DOHH2 (cell line): ENCODE measurements around the gene SUGCT.
A peak's percentile ranks its signal among the peaks of the same experiment; 100 is the strongest.

Experiments
- H3F3A ChIP-seq: fragments of 200-600 bp; sonication (generic), shearing (Covaris generic); 2 replicates; pipeline ENCODE4 v1.6.0; 2016; ENCODE audit warnings: antibody characterized with exemption, mild to moderate bottlenecking; ENCODE audit not compliant: control insufficient read depth, insufficient read depth
- H3K27ac ChIP-seq: fragments of 200-600 bp; sonication (generic); 2 replicates; pipeline ENCODE4 v1.5.1; 2014; ENCODE audit warnings: low read depth, mild to moderate bottlenecking, low read length, moderate library complexity
- H3K27me3 ChIP-seq: fragments of 200-600 bp; sonication (generic); 2 replicates; pipeline ENCODE4 v1.6.1; 2014; ENCODE audit warnings: mild to moderate bottlenecking, low read length, mixed read lengths; ENCODE audit not compliant: control insufficient read depth
- H3K36me3 ChIP-seq: fragments of 200-600 bp; sonication (generic); 2 replicates; pipeline ENCODE4 v1.6.1; 2014; ENCODE audit warnings: mild to moderate bottlenecking, low read length, moderate library complexity, mixed read lengths; ENCODE audit not compliant: control insufficient read depth
- H3K4me1 ChIP-seq: fragments of 200-600 bp; sonication (generic); 2 replicates; pipeline ENCODE4 v1.6.1; 2014; ENCODE audit warnings: mild to moderate bottlenecking, low read length, mixed read lengths; ENCODE audit not compliant: control insufficient read depth
- H3K4me2 ChIP-seq: fragments of 200-600 bp; sonication (generic); 2 replicates; pipeline ENCODE4 v1.6.0; 2014; ENCODE audit warnings: mild to moderate bottlenecking, low read length, moderate library complexity
- H3K4me3 ChIP-seq: fragments of 200-600 bp; sonication (generic); 2 replicates; pipeline ENCODE4 v1.5.1; 2014; ENCODE audit warnings: mild to moderate bottlenecking, low read length, mixed read lengths
- H3K79me2 ChIP-seq: fragments of 200-600 bp; sonication (generic); 2 replicates; pipeline ENCODE4 v1.6.1; 2014; ENCODE audit warnings: mild to moderate bottlenecking, low read length, mixed read lengths; ENCODE audit not compliant: control insufficient read depth
- H3K9me2 ChIP-seq: fragments of 200-600 bp; sonication (generic); replicated peaks from 2 replicates; pipeline ENCODE4 v1.6.1; 2014; ENCODE audit warnings: mild to moderate bottlenecking, low read length, mixed read lengths; ENCODE audit not compliant: control insufficient read depth
- H3K9me3 ChIP-seq: fragments of 200-600 bp; sonication (generic); 2 replicates; pipeline ENCODE4 v1.6.1; 2014; ENCODE audit warnings: antibody characterized with exemption, low read length, mixed read lengths; ENCODE audit not compliant: control insufficient read depth, insufficient read depth
- H4K20me1 ChIP-seq: fragments of 200-600 bp; sonication (generic); 2 replicates; pipeline ENCODE4 v1.6.0; 2014; ENCODE audit warnings: low read depth, mild to moderate bottlenecking, antibody characterized with exemption, low read length, moderate library complexity; ENCODE audit not compliant: control insufficient read depth, insufficient read depth
- EZH2phosphoT487 ChIP-seq: fragments of 200-600 bp; sonication (generic); IDR thresholded peaks from 2 replicates; pipeline ENCODE4 v1.6.1; 2017; ENCODE audit warnings: borderline replicate concordance, mild to moderate bottlenecking, antibody characterized with exemption, low read length, moderate library complexity, mixed read lengths
- TF ChIP-seq, protein P1 (sequence below): fragments of 200-600 bp; sonication (generic); IDR thresholded peaks from one replicate; pipeline ENCODE4 v1.5.1; 2014; ENCODE audit warnings: antibody characterized with exemption, mild to moderate bottlenecking, low read depth, low read length; ENCODE audit not compliant: poor library complexity, severe bottlenecking

The SUGCT gene

GRCh38 chr7:40843338-40843985, 708.7 kb downstream of the SUGCT start:
- Histone ChIP-seq H3K9me3 (peaks cover 35% of the 10 kb centered on the region), H3F3A (peaks cover 15% of the 10 kb centered on the region), H3K4me2 (no peak overlapping the region), H3K27me3 (no peaks in the 10 kb centered on the region), H3K4me1 (peaks cover 36% of the 10 kb centered on the region), H3K4me3 (no peak overlapping the region), H3K9me2 (no peaks in the 10 kb centered on the region), H3K27ac (peak overlapping the region; percentile 61), H4K20me1 (no peaks in the 10 kb centered on the region), H3K36me3 (peaks cover 31% of the 10 kb centered on the region), H3K79me2 (no peaks in the 10 kb centered on the region)
- TF ChIP-seq EZH2phosphoT487, result no peak
- TF ChIP-seq, protein P1, sequence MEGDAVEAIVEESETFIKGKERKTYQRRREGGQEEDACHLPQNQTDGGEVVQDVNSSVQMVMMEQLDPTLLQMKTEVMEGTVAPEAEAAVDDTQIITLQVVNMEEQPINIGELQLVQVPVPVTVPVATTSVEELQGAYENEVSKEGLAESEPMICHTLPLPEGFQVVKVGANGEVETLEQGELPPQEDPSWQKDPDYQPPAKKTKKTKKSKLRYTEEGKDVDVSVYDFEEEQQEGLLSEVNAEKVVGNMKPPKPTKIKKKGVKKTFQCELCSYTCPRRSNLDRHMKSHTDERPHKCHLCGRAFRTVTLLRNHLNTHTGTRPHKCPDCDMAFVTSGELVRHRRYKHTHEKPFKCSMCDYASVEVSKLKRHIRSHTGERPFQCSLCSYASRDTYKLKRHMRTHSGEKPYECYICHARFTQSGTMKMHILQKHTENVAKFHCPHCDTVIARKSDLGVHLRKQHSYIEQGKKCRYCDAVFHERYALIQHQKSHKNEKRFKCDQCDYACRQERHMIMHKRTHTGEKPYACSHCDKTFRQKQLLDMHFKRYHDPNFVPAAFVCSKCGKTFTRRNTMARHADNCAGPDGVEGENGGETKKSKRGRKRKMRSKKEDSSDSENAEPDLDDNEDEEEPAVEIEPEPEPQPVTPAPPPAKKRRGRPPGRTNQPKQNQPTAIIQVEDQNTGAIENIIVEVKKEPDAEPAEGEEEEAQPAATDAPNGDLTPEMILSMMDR, result no peak

GRCh38 chr7:40845943-40846342, 711.1 kb downstream of the SUGCT start:
- Histone ChIP-seq H4K20me1 (no peaks in the 10 kb centered on the region), H3K4me1 (peaks cover 37% of the 10 kb centered on the region), H3K4me2 (no peak overlapping the region), H3F3A (peaks cover 15% of the 10 kb centered on the region), H3K27ac (no peak overlapping the region), H3K9me2 (no peaks in the 10 kb centered on the region), H3K36me3 (peaks cover 14% of the 10 kb centered on the region), H3K79me2 (no peaks in the 10 kb centered on the region), H3K4me3 (no peak overlapping the region), H3K27me3 (no peaks in the 10 kb centered on the region), H3K9me3 (peaks cover 28% of the 10 kb centered on the region; the same call in 1 of the 2 replicates)
- TF ChIP-seq, protein P1, result no peak
- TF ChIP-seq EZH2phosphoT487, result no peak

DNA sequence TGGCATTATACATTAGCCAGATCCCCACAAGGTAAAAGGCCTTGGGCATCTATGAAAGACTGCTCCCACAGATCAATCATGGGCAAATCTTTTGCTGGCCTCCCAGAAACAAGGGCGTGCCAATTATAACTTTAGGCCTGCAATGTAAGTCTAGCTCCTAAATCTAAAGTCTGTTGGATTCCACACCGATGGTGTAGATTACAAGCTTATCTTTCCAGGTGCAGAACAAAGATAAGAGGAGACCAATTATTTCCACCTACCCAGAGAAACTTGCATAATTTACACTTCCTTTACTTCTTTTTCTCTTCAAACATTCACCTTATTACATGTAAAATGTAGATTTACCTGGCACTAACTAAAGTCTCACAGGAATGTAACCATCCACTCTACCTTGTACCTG, 713.1 kb downstream of the SUGCT start:
- Histone ChIP-seq H3K4me2 (no peak overlapping the region), H3K36me3 (0 out of 2 replicates have a peak, but pooled peaks cover 2% of the 10 kb centered on the region), H3K79me2 (no peaks in the 10 kb centered on the region), H3K9me3 (peaks cover 31% of the 10 kb centered on the region; the same call in 1 of the 2 replicates), H3K27me3 (no peaks in the 10 kb centered on the region), H4K20me1 (no peaks in the 10 kb centered on the region), H3K27ac (no peak overlapping the region), H3K9me2 (no peaks in the 10 kb centered on the region), H3F3A (0 out of 2 replicates have a peak, but pooled peaks cover 1% of the 10 kb centered on the region), H3K4me3 (no peak overlapping the region), H3K4me1 (peaks cover 31% of the 10 kb centered on the region)
- TF ChIP-seq EZH2phosphoT487, result no peak
- TF ChIP-seq, protein P1, result no peak
